ENCODE results near the gene UBAC2.

Gene UBAC2

GRCh38 chr13:99196466-99197116, 4.1 kb upstream of the UBAC2 start:
- no peak for DNase-seq (ENCODE audit: low spot score)
- Histone ChIP-seq H3K4me3 (no peak overlapping the region), H3K27ac (no peak overlapping the region)
- TF ChIP-seq CTCF (IDR thresholded peaks at IDR 0.05), result no peak

- TF ChIP-seq CTCF (IDR thresholded peaks at IDR 0.05), result no peak
- H3K4me3 ChIP-seq, result no peak overlapping the region
- H3K27ac ChIP-seq, result no peak overlapping the region
- DNase-seq (ENCODE audit: low spot score), result no peak
Measured at GRCh38 chr13:99197117-99197651, 3.5 kb upstream of the UBAC2 start.

- Histone ChIP-seq H3K4me3 (peak overlapping the region; percentile 91), H3K27ac (peak overlapping the region; percentile 91 to 95)
- DNase-seq (ENCODE audit: low spot score), result no peak
- TF ChIP-seq CTCF (IDR thresholded peaks at IDR 0.05), result no peak
Measured at GRCh38 chr13:99199541-99200431, 868 bp upstream of the UBAC2 start.

- H3K27ac ChIP-seq, result no peak overlapping the region
- H3K4me3 ChIP-seq, result no peak overlapping the region
- no peak for TF ChIP-seq CTCF (IDR thresholded peaks at IDR 0.05)
- DNase-seq (ENCODE audit: low spot score), result no peak
Measured at GRCh38 chr13:99203601-99204579, 3.2 kb downstream of the UBAC2 start.

- TF ChIP-seq CTCF (IDR thresholded peaks at IDR 0.05), result no peak
- no peak for DNase-seq (ENCODE audit: low spot score)
- Histone ChIP-seq H3K4me3 (no peak overlapping the region), H3K27ac (no peak overlapping the region)
Measured at GRCh38 chr13:99205621-99206220, 5.1 kb downstream of the UBAC2 start.

- no peak overlapping the region for H3K27ac ChIP-seq
- DNase-seq (ENCODE audit: low spot score), result no peak
Measured at GRCh38 chr13:99206226-99206625, 5.6 kb downstream of the UBAC2 start.

More at GRCh38 chr13:99206226-99206625, 5.6 kb downstream of the UBAC2 start:
- no peak overlapping the region for H3K4me3 ChIP-seq
- no peak for TF ChIP-seq CTCF (IDR thresholded peaks at IDR 0.05)

Data from coronary artery (tissue), 2 donors.